HepG2 (cell line): ENCODE data around the gene OARD1. TPM values are rescaled to one million over a fixed set of nuclear protein-coding genes. Genes with fewer than 3 reads are reported as not detected.

Experiments
- ATAC-seq: fragments of 200-7000 bp; cut with Tn5 transposase; 3 replicates; pipeline ENCODE4 v1.9.1; 2020; ENCODE audit warnings: mild to moderate bottlenecking, moderate library complexity
- BruUV-seq: library from RNA; stranded (reverse); fragments of 400-500 nt; replicated peaks from 2 replicates; lab custom pipeline; 2021; lab: Mats Ljungman, UMichigan
- CTCF ChIA-PET: fragments of 300-600 bp; formaldehyde crosslinking; extraction: SDS; loops from one replicate; lab custom pipeline; 2021; ENCODE audit warnings: low total read pairs, inconsistent platforms, low intra/inter-chr PET ratio; lab: Yijun Ruan, JAX
- POLR2A ChIA-PET: fragments of 350-600 bp; sonication (Branson Sonifier 250); formaldehyde crosslinking; loops from one replicate; lab custom pipeline; 2020; ENCODE audit warnings: antibody characterized with exemption, inconsistent platforms; lab: Yijun Ruan, JAX
- DNase-seq: peaks from one replicate; pipeline ENCODE4 v3.0.0-alpha.2; 2015; ENCODE audit warnings: low spot score
- FAIRE-seq: peaks from 3 replicates; lab custom pipeline; 2011; peaks lifted over from hg19 to GRCh38; lab: Jason Lieb, UNC
- H2AFZ ChIP-seq: one replicate; pipeline ENCODE4 v1.6.1; 2011; ENCODE audit warnings: low read length, inconsistent platforms
- H3K27ac ChIP-seq: fragments of 300-600 bp; 3 replicates; pipeline ENCODE4 v1.8.0; 2011; ENCODE audit warnings: mixed run types, mild to moderate bottlenecking, mixed read lengths, low read length, inconsistent platforms; ENCODE audit not compliant: insufficient read depth; ENCODE audit errors: extremely low read length
- H3K27me3 ChIP-seq, 2 experiments: fragments of 200-600 bp in 1 of 2; 2 replicates in 1 of 2; 3 replicates in 1 of 2; pipeline versions ENCODE4 v1.6.0 to v1.8.0; 2011; ENCODE audit warnings: low read length in 2 of 2, mild to moderate bottlenecking in 2 of 2, moderate library complexity in 2 of 2, inconsistent platforms in 1 of 2; ENCODE audit not compliant: insufficient read depth in 2 of 2, control insufficient read depth in 1 of 2
- H3K36me3 ChIP-seq, 2 experiments: fragments of 200-600 bp in 1 of 2; replicated peaks in 1 of 2; 2 replicates in 1 of 2; 3 replicates in 1 of 2; pipeline versions ENCODE4 v1.5.1 to v1.8.0; 2011; ENCODE audit warnings: low read length in 2 of 2, inconsistent platforms in 1 of 2; ENCODE audit not compliant: insufficient read depth in 2 of 2, control insufficient read depth in 1 of 2
- H3K4me1 ChIP-seq: 2 replicates; pipeline ENCODE4 v1.5.1; 2012; ENCODE audit warnings: low read length, inconsistent platforms; ENCODE audit not compliant: insufficient read depth
- H3K4me2 ChIP-seq: 2 replicates; pipeline ENCODE4 v1.6.0; 2011; ENCODE audit warnings: low read depth, low read length, inconsistent platforms
- H3K4me3 ChIP-seq, 3 experiments: fragments of 200-600 bp in 1 of 3; sonication (generic), shearing (Covaris generic) in 1 of 3; replicated peaks in 1 of 3; 2 replicates each; pipeline ENCODE4 v1.5.1; 2011 to 2016; ENCODE audit warnings: low read length in 3 of 3, inconsistent platforms in 2 of 3, low read depth in 2 of 3, mild to moderate bottlenecking in 2 of 3, control low read depth in 1 of 3, mixed read lengths in 1 of 3; ENCODE audit not compliant: insufficient read depth in 1 of 3
- H3K79me2 ChIP-seq: one replicate; pipeline ENCODE4 v1.6.1; 2011; ENCODE audit warnings: low read length, inconsistent platforms; ENCODE audit not compliant: insufficient read depth
- H3K9ac ChIP-seq: 2 replicates; pipeline ENCODE4 v1.6.0; 2011; ENCODE audit warnings: mild to moderate bottlenecking, low read depth, low read length, inconsistent platforms; ENCODE audit not compliant: insufficient read depth
- H3K9me3 ChIP-seq: 2 replicates; pipeline ENCODE4 v1.5.1; 2012; ENCODE audit warnings: mild to moderate bottlenecking, low read length
- H4K20me1 ChIP-seq: 2 replicates; pipeline ENCODE4 v1.6.0; 2011; ENCODE audit warnings: inconsistent platforms, mild to moderate bottlenecking, low read length, moderate library complexity; ENCODE audit not compliant: insufficient read depth
- CERS6 ChIP-seq: sonication (generic); formaldehyde crosslinking; IDR thresholded peaks from 2 replicates; pipeline ENCODE4 v1.5.0; 2020; ENCODE audit warnings: missing genetic modification reagents
- CHCHD3 ChIP-seq: sonication (generic); formaldehyde crosslinking; IDR thresholded peaks from 2 replicates; pipeline ENCODE4 v1.8.0; 2022; ENCODE audit warnings: mild to moderate bottlenecking, missing genetic modification reagents, moderate library complexity
- DMAP1 ChIP-seq: IDR thresholded peaks from 2 replicates; pipeline ENCODE4 v1.6.1; 2016
- JDP2 ChIP-seq: sonication (generic); formaldehyde crosslinking; IDR thresholded peaks from 2 replicates; pipeline ENCODE4 v1.8.1; 2022; ENCODE audit warnings: missing genetic modification reagents, borderline replicate concordance
- KDM5A ChIP-seq: fragments of 200-600 bp; sonication (generic); IDR thresholded peaks from 2 replicates; pipeline ENCODE4 v1.7.0; 2018; ENCODE audit warnings: antibody characterized with exemption, mild to moderate bottlenecking, low read length, borderline replicate concordance
- MAFK ChIP-seq, 2 experiments: IDR thresholded peaks in 1 of 2; conservative IDR thresholded peaks in 1 of 2; 2 replicates each; pipeline ENCODE4 v1.6.1; 2011; ENCODE audit warnings: improper control_type of control experiment in 2 of 2, low read length in 2 of 2
- MBNL3 ChIP-seq: fragments of 250-450 bp; sonication (Bioruptor Pico); conservative IDR thresholded peaks from 2 replicates; pipeline ENCODE4 v1.8.0; 2022; ENCODE audit warnings: mild to moderate bottlenecking, inconsistent platforms
- PCBP1 ChIP-seq: fragments of 200-400 bp; formaldehyde crosslinking; IDR thresholded peaks from 2 replicates; pipeline ENCODE4 v1.6.1; 2017; ENCODE audit warnings: mild to moderate bottlenecking, low read depth, low read length, borderline replicate concordance
- PITX1 ChIP-seq: sonication (generic); formaldehyde crosslinking; IDR thresholded peaks from 2 replicates; pipeline ENCODE4 v1.5.1; 2020; ENCODE audit warnings: mild to moderate bottlenecking, missing genetic modification reagents
- PPARG ChIP-seq: conservative IDR thresholded peaks from 2 replicates; pipeline ENCODE4 v1.6.1; 2016; ENCODE audit warnings: missing biosample characterization, missing genetic modification reagents
- RAD21 ChIP-seq: fragments of 450-650 bp; formaldehyde crosslinking; IDR thresholded peaks from 2 replicates; pipeline ENCODE4 v1.5.0; 2020; ENCODE audit warnings: mild to moderate bottlenecking
- RARA ChIP-seq: IDR thresholded peaks from 2 replicates; pipeline ENCODE4 v1.6.1; 2016; ENCODE audit warnings: missing genetic modification reagents, missing compliant biosample characterization
- RBM22 ChIP-seq: fragments of 200-400 bp; formaldehyde crosslinking; optimal IDR thresholded peaks from 2 replicates; pipeline ENCODE3; 2017; ENCODE audit warnings: mild to moderate bottlenecking, low read length, moderate library complexity
- SNAPC2 ChIP-seq: sonication (generic); formaldehyde crosslinking; IDR thresholded peaks from 2 replicates; pipeline ENCODE4 v1.8.1; 2022; ENCODE audit warnings: mild to moderate bottlenecking, missing genetic modification reagents
- TP53 ChIP-seq: sonication (generic); formaldehyde crosslinking; conservative IDR thresholded peaks from 2 replicates; pipeline ENCODE4 v1.4.0; 2020; ENCODE audit warnings: missing genetic modification reagents
- WIZ ChIP-seq: sonication (generic); formaldehyde crosslinking; IDR thresholded peaks from 2 replicates; pipeline ENCODE4 v1.5.1; 2020; ENCODE audit warnings: mild to moderate bottlenecking, missing genetic modification reagents
- ZNF230 ChIP-seq: sonication (generic); formaldehyde crosslinking; IDR thresholded peaks from 2 replicates; pipeline ENCODE4 v1.4.0; 2020; ENCODE audit warnings: mild to moderate bottlenecking, missing genetic modification reagents
- ZNF557 ChIP-seq: sonication (generic); formaldehyde crosslinking; IDR thresholded peaks from 2 replicates; pipeline ENCODE4 v1.4.0; 2020; ENCODE audit warnings: missing genetic modification reagents
- ZNF7 ChIP-seq: IDR thresholded peaks from 2 replicates; pipeline ENCODE4 v1.6.1; 2016; ENCODE audit warnings: missing biosample characterization, missing genetic modification reagents
- ZNF746 ChIP-seq: sonication (generic); formaldehyde crosslinking; IDR thresholded peaks from 2 replicates; pipeline ENCODE4 v1.8.0; 2022; ENCODE audit warnings: mild to moderate bottlenecking, missing genetic modification reagents
- ZNF788 ChIP-seq: sonication (generic); formaldehyde crosslinking; IDR thresholded peaks from 2 replicates; pipeline ENCODE4 v1.5.0; 2020; ENCODE audit warnings: mild to moderate bottlenecking, missing genetic modification reagents, borderline replicate concordance
- WGBS: methylation state at CpG from one replicate; pipeline ENCODE4 v1.1.6; 2017; ENCODE audit warnings: low lambda C conversion rate; 5-methylcytosine and 5-hydroxymethylcytosine counted together
- in situ Hi-C: cut with HindIII; loops from 2 replicates; pipeline ENCODE4 v1.10.0; 2017; ENCODE audit warnings: low pct_unique_long_range_greater_than_20kb; ENCODE audit not compliant: extremely low pct_ligation_motif_present
- intact Hi-C: fragments of 100-400 bp; cut with micrococcal nuclease; formaldehyde crosslinking; loops from one replicate; pipeline ENCODE4 v1.10.0; 2022; ENCODE audit not compliant: unreplicated experiment
- polyA plus RNA-seq, 8 experiments: library from polyadenylated mRNA; depleted of rRNA in 3 of 8; stranded (reverse) in 7 of 8; unstranded in 1 of 8; fragments of >200 nt; fragmentation: Illumina TruSeq in 4 of 8; extraction: Trizol in 4 of 8; gene quantifications; 2 replicates each; pipeline versions ENCODE4 v1.2.1 to v1.2.3, GENCODE V29; 2011 to 2016; ENCODE audit warnings: low read depth in 4 of 8, missing spikeins in 1 of 8, mixed read lengths in 1 of 8; ENCODE audit not compliant: insufficient read depth in 1 of 8
- total RNA-seq, 5 experiments: library from RNA; depleted of rRNA; stranded (reverse); fragments of >200 nt; fragmentation: Illumina TruSeq; extraction: Trizol; gene quantifications; 2 replicates each; pipeline ENCODE4 v1.2.3, GENCODE V29; 2016; ENCODE audit warnings: low read depth in 1 of 5

OARD1 gene
- total and polyA plus RNA-seq, 2 of the 13 experiments (the other 11 are each of a cell fraction or from before 2014, with no cell fraction given) = 18.4 to 49.0 TPM

DNA sequence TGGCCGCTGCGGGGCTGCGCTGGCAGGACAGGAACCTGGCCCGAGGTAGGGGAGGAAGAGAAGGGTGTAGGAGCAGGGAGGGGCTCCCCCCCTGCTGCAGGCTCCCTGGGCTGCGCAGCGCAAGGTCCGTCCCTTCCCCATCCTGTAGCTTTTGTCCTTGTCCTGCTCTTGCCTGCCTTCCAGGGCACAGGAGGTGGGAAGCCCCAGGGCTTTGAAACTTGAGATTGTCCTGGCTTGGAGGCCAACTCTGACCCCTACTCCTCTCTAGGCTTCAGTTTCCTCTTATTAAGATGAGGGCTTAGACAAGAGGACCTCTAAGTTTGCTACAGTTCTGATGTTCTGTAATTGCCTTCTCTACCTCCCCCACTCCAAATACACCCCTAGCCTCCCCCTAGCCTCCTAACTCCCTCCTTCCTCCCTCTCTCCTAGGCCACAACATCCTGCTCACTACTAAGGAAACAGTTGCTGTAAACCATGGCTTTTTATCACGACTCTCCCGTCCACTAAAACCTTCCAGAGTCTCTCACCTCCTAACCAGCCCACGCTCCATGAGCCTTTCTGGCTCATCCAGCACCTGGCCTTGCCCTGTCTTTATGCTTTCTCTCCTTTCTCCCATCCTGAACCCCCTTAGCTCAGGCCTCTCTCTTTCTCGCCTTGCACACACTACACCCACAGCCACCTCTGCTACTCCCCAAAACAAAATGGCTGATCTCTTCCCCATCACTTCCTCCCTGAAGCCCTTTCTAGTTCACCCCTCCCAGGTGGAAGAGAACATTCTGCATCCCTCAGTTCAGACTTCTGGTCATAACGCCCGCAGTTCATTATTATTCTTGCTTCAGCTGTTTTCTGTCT is 43.4 kb downstream of the OARD1 start (continued):
- TF ChIP-seq PCBP1 (no peak), PPARG (no peak), MAFK (conservative IDR thresholded peaks at IDR 0.05 in 1 of 2, IDR thresholded peaks at IDR 0.05 in 1 of 2; ENCODE audit: low read length in 2 of 2) (no peak), MBNL3 (CRISPR knock-in tag) (no peak), KDM5A (no peak), SNAPC2 (CRISPR knock-in tag) (no peak), RBM22 (no peak), RARA (CRISPR knock-in tag) (no peak)

DNA sequence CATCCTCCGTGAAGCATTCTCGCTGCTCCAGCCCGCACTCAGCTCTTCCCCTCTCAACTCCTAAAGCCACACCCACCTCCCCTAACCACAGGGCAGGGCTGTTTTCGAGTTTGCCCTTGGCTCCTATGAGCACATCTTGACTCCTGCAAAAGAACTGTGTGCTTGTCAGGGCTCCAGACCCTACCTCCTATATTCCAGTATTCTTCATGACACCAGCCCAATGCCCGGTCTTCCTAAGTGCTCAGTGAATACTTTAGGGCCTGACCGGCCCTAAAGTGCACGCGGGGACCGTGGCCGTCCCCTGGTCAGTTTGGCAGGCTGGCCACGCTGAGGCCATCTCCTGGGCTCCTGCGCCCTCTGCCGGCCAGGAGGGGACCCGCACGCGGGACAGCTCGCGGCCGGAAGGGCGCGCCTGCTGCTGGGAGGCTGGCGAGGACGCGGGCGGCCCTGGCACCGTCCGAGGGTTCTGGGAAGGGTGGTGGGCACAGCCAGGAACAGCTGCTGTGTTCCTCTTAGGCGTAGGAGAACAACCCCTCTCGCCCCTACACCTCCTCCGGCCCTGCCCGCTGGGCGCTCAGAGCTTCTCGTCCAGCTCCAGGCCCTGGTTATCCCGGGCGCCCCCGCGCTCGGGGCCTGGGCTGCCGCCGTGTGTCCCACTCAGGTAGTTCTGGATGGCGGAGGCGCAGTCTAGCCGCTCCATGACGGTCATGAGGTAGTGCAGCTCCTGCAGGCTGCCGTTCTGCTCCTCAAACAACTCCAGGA is 44.2 kb downstream of the OARD1 start:
- no peaks in the 10 kb centered on the region for H3K36me3 ChIP-seq
- peak; percentile 47 for DNase-seq
- no peak overlapping the region for H3K27ac ChIP-seq
- peak; percentile 18 for FAIRE-seq
- WGBS = 69% methylated on average over 25 of the region's 45 CpGs
- peaks cover 19% of the 10 kb centered on the region for H3K4me1 ChIP-seq
- H3K9ac ChIP-seq = 0 out of 2 replicates have a peak overlapping the region, but pooled peaks have one; percentile 29
- no peaks in the 10 kb centered on the region for H3K79me2 ChIP-seq
- H4K20me1 ChIP-seq = no peaks in the 10 kb centered on the region
- BruUV-seq = no TSS peak
- H2AFZ ChIP-seq = no peak overlapping the region
- peak; percentile 95 for ATAC-seq
- peak overlapping the region; percentile 66 for H3K4me2 ChIP-seq
- in situ Hi-C loops = loop anchor here (25.0 kb wide), 1 partner anchor 691 kb away; no protein-coding TSS in a partner anchor
- peak overlapping the region in 1 of 3 experiments; percentile 45; a peak in 1 of 6 replicates for H3K4me3 ChIP-seq
- no peaks in the 10 kb centered on the region for H3K9me3 ChIP-seq
- POLR2A ChIA-PET = interaction anchor here (0.9 to 1.6 kb wide), 6 partner anchors 13 to 44 kb away, joined by 3 to 7 read pairs (median 4); partner anchors contain the start of genes NFYA and OARD1
- intact Hi-C loops = loop anchor here (1.0 to 5.0 kb wide), 4 partner anchors 22 to 181 kb away; no protein-coding TSS in a partner anchor
- CTCF ChIA-PET = interaction anchor here (0.8 to 3.0 kb wide), 8 partner anchors 22 to 203 kb away, joined by 3 to 56 read pairs (median 6); no protein-coding TSS in a partner anchor
- H3K27me3 ChIP-seq = no peaks in the 10 kb centered on the region
- TF ChIP-seq ZNF7 (peak; percentile 59), CHCHD3 (peak; percentile 82; the same call in 1 of the 2 replicates), DMAP1 (peak; percentile 57; the same call in 1 of the 2 replicates), RAD21 (CRISPR knock-in tag) (peak; percentile 99), ZNF230 (CRISPR knock-in tag) (0 out of 2 replicates have a peak, but pooled peaks have one; percentile 15), ZNF746 (CRISPR knock-in tag) (no peak), TP53 (CRISPR knock-in tag) (peak; percentile 73; the same call in 1 of the 2 replicates), PITX1 (CRISPR knock-in tag) (peak; percentile 57), ZNF788 (CRISPR knock-in tag) (peak; percentile 75; the same call in 1 of the 2 replicates), WIZ (CRISPR knock-in tag) (0 out of 2 replicates have a peak, but pooled peaks have one; percentile 79), CERS6 (CRISPR knock-in tag) (peak; percentile 14; the same call in 1 of the 2 replicates), JDP2 (CRISPR knock-in tag) (no peak), ZNF557 (no peak)
